Measurements from ENCODE around the gene PKNOX2.

PKNOX2 gene

GRCh38 chr11:125174057-125174456, 9.5 kb downstream of the PKNOX2 start:
- no peak for DNase-seq (ENCODE audit: low read depth)

GRCh38 chr11:125174686-125175085, 10.1 kb downstream of the PKNOX2 start:
- no peak for DNase-seq (ENCODE audit: low read depth)

GRCh38 chr11:125175166-125175565, 10.6 kb downstream of the PKNOX2 start:
- DNase-seq (ENCODE audit: low read depth), result no peak

- DNase-seq (ENCODE audit: low read depth), result no peak
Observed at GRCh38 chr11:125175896-125176575, 11.5 kb downstream of the PKNOX2 start.

GRCh38 chr11:125176866-125177265, 12.3 kb downstream of the PKNOX2 start:
- no peak for DNase-seq (ENCODE audit: low read depth)

- DNase-seq (ENCODE audit: low read depth), result no peak
Observed at GRCh38 chr11:125177543-125177942, 13.0 kb downstream of the PKNOX2 start.

GRCh38 chr11:125179346-125179745, 14.8 kb downstream of the PKNOX2 start:
- DNase-seq (ENCODE audit: low read depth), result no peak

GRCh38 chr11:125179895-125180294, 15.3 kb downstream of the PKNOX2 start:
- no peak for DNase-seq (ENCODE audit: low read depth)

GRCh38 chr11:125180413-125181305, 16.1 kb downstream of the PKNOX2 start:
- no peak for DNase-seq (ENCODE audit: low read depth)

GRCh38 chr11:125182573-125182972, 18.0 kb downstream of the PKNOX2 start:
- DNase-seq (ENCODE audit: low read depth), result no peak

GRCh38 chr11:125183641-125184040, 19.1 kb downstream of the PKNOX2 start:
- no peak for DNase-seq (ENCODE audit: low read depth)

GRCh38 chr11:125188021-125188420, 23.5 kb downstream of the PKNOX2 start:
- DNase-seq (ENCODE audit: low read depth), result no peak

GRCh38 chr11:125190566-125190965, 26.0 kb downstream of the PKNOX2 start:
- no peak for DNase-seq (ENCODE audit: low read depth)

- no peak for DNase-seq (ENCODE audit: low read depth)
Observed at GRCh38 chr11:125192183-125192582, 27.6 kb downstream of the PKNOX2 start.

GRCh38 chr11:125192717-125193415, 28.3 kb downstream of the PKNOX2 start:
- no peak for DNase-seq (ENCODE audit: low read depth)

GRCh38 chr11:125193416-125193726, 28.8 kb downstream of the PKNOX2 start:
- no peak for DNase-seq (ENCODE audit: low read depth)

GRCh38 chr11:125193841-125194240, 29.3 kb downstream of the PKNOX2 start:
- no peak for DNase-seq (ENCODE audit: low read depth)

GRCh38 chr11:125199915-125200314, 35.4 kb downstream of the PKNOX2 start:
- DNase-seq (ENCODE audit: low read depth), result no peak

- no peak for DNase-seq (ENCODE audit: low read depth)
Observed at GRCh38 chr11:125200441-125200840, 35.9 kb downstream of the PKNOX2 start.

- no peak for DNase-seq (ENCODE audit: low read depth)
Observed at GRCh38 chr11:125201525-125202141, 37.1 kb downstream of the PKNOX2 start.

- DNase-seq (ENCODE audit: low read depth), result no peak
Observed at GRCh38 chr11:125202362-125202880, 37.9 kb downstream of the PKNOX2 start.

- no peak for DNase-seq (ENCODE audit: low read depth)
Observed at GRCh38 chr11:125202977-125203376, 38.4 kb downstream of the PKNOX2 start.

Measured in stimulated activated CD8-positive, alpha-beta memory T cell treated with anti-CD3 and anti-CD28 coated beads, Interleukin-7, amount 100 ng/mL, for 24 hours (primary cell).